Measurements from ENCODE around the gene PIK3C2G. TPM values are rescaled to one million over a fixed set of nuclear protein-coding genes. Genes with fewer than 3 reads are reported as not detected.

Gene PIK3C2G
- total RNA-seq, 1 experiment from 2014 or later: not detected

GRCh38 chr12:18355429-18355828, 94.1 kb downstream of the PIK3C2G start:
- no peaks in the 10 kb centered on the region for H3K27me3 ChIP-seq (replicated peaks; ENCODE audit: insufficient read depth, low read depth, low read length, poor library complexity)
- ChIA-PET CTCF (no interaction called here), POLR2A (ENCODE audit: low non-redundant PET) (no interaction called here)
- intact Hi-C loops (cut with micrococcal nuclease; ENCODE audit: unreplicated experiment): no loop called here
- no peak overlapping the region for H3K27ac ChIP-seq (ENCODE audit: low read depth, low read length, poor library complexity, severe bottlenecking)
- no peak for TF ChIP-seq CTCF (conservative IDR thresholded peaks at IDR 0.05; ENCODE audit: low read depth, low read length)
- TF ChIP-seq EZH2 (IDR thresholded peaks at IDR 0.05; ENCODE audit: borderline replicate concordance, low read depth, low read length, poor library complexity, severe bottlenecking): no peak
- H3K4me1 ChIP-seq (ENCODE audit: insufficient read depth, low read length, poor library complexity, severe bottlenecking): no peaks in the 10 kb centered on the region
- BruUV-seq (replicated peaks): no TSS peak
- no peak overlapping the region for H3K4me3 ChIP-seq (ENCODE audit: low read depth, low read length, poor library complexity, severe bottlenecking)
- no peak for DNase-seq (ENCODE audit: low spot score)
- no peaks in the 10 kb centered on the region for H3K36me3 ChIP-seq (ENCODE audit: insufficient read depth, low read length, poor library complexity, severe bottlenecking)
- H3K9me3 ChIP-seq (ENCODE audit: low read depth, low read length, poor library complexity, severe bottlenecking): no peaks in the 10 kb centered on the region

GRCh38 chr12:18358077-18358476, 96.8 kb downstream of the PIK3C2G start:
- TF ChIP-seq CTCF (conservative IDR thresholded peaks at IDR 0.05; ENCODE audit: low read depth, low read length) (no peak), EZH2 (IDR thresholded peaks at IDR 0.05; ENCODE audit: borderline replicate concordance, low read depth, low read length, poor library complexity, severe bottlenecking) (no peak)
- H3K4me3 ChIP-seq (ENCODE audit: low read depth, low read length, poor library complexity, severe bottlenecking): no peak overlapping the region
- no peaks in the 10 kb centered on the region for H3K27me3 ChIP-seq (replicated peaks; ENCODE audit: insufficient read depth, low read depth, low read length, poor library complexity)
- CTCF ChIA-PET: no interaction called here
- no peak for DNase-seq (ENCODE audit: low spot score)
- no peaks in the 10 kb centered on the region for H3K9me3 ChIP-seq (ENCODE audit: low read depth, low read length, poor library complexity, severe bottlenecking)
- BruUV-seq (replicated peaks): no TSS peak
- no peaks in the 10 kb centered on the region for H3K36me3 ChIP-seq (ENCODE audit: insufficient read depth, low read length, poor library complexity, severe bottlenecking)
- H3K4me1 ChIP-seq (ENCODE audit: insufficient read depth, low read length, poor library complexity, severe bottlenecking): no peaks in the 10 kb centered on the region
- no peak overlapping the region for H3K27ac ChIP-seq (ENCODE audit: low read depth, low read length, poor library complexity, severe bottlenecking)
- POLR2A ChIA-PET (ENCODE audit: low non-redundant PET): no interaction called here
- intact Hi-C loops (cut with micrococcal nuclease; ENCODE audit: unreplicated experiment): no loop called here

GRCh38 chr12:18358930-18359329, 97.6 kb downstream of the PIK3C2G start:
- TF ChIP-seq CTCF (conservative IDR thresholded peaks at IDR 0.05; ENCODE audit: low read depth, low read length): no peak
- no peak for TF ChIP-seq EZH2 (IDR thresholded peaks at IDR 0.05; ENCODE audit: borderline replicate concordance, low read depth, low read length, poor library complexity, severe bottlenecking)
- no TSS peak for BruUV-seq (replicated peaks)
- H3K9me3 ChIP-seq (ENCODE audit: low read depth, low read length, poor library complexity, severe bottlenecking): no peaks in the 10 kb centered on the region
- no peaks in the 10 kb centered on the region for H3K27me3 ChIP-seq (replicated peaks; ENCODE audit: insufficient read depth, low read depth, low read length, poor library complexity)
- ChIA-PET CTCF (no interaction called here), POLR2A (ENCODE audit: low non-redundant PET) (no interaction called here)
- no peak overlapping the region for H3K4me3 ChIP-seq (ENCODE audit: low read depth, low read length, poor library complexity, severe bottlenecking)
- H3K4me1 ChIP-seq (ENCODE audit: insufficient read depth, low read length, poor library complexity, severe bottlenecking): peaks cover 5% of the 10 kb centered on the region
- intact Hi-C loops (cut with micrococcal nuclease; ENCODE audit: unreplicated experiment): no loop called here
- no peak for DNase-seq (ENCODE audit: low spot score)
- no peak overlapping the region for H3K27ac ChIP-seq (ENCODE audit: low read depth, low read length, poor library complexity, severe bottlenecking)
- no peaks in the 10 kb centered on the region for H3K36me3 ChIP-seq (ENCODE audit: insufficient read depth, low read length, poor library complexity, severe bottlenecking)

Data from A673 (cell line).